ENCODE measurements around the gene PRSS21. TPM values are rescaled to one million over a fixed set of nuclear protein-coding genes. Genes with fewer than 3 reads are reported as not detected.

PRSS21 gene
- total and polyA plus RNA-seq, 2 experiments from 2014 or later, result not detected

DNA sequence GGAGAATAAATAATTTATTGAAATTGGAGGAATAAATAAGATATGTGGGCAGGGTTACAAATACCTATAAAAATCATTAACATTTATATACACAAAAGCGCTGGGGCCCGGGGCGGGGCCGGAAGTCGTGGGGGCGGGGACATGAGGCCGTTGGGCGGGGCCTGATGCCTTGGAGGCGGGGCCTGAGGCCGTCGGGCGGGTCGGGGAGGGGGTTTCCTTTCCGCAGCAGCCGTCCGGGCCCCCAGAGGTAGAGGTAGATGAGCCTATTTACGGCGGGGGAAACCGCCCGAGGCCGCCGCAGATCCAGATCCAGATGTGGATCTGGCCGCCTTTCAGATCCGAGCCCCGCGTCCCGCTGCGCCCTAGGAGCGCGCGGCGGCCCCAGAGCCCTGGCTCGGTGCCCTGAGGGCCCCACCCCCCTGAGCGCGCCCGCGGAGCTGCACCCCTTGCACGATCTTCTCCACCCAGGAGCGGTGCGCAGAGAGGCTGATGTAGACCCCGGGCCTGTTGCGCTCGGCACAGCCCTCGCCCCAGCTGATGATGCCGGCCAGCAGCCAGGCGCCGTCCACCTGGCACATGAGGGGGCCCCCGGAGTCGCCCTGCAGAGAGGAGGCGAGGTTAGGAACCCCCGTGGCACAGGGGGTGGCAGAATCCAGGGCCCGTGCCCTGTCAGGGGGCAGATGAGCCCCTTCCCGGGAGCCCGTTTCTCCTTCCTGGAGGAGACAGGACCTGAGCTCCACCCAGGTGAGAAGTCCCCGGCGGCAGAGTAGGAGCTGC is 35.9 kb downstream of the PRSS21 start:
- Histone ChIP-seq H3K4me2 (ENCODE audit: unreplicated experiment) (no peak overlapping the region), H3K4me3 (no peak overlapping the region), H3K79me2 (ENCODE audit: insufficient read depth) (no peaks in the 10 kb centered on the region), H3K27me3 (replicated peaks; ENCODE audit: insufficient read depth) (no peaks in the 10 kb centered on the region; the same call in 1 of the 2 replicates), H3K4me1 (ENCODE audit: insufficient read depth) (no peaks in the 10 kb centered on the region), H3K9ac (no peak overlapping the region), H3K27ac (no peak overlapping the region), H2AFZ (no peak overlapping the region), H3K36me3 (ENCODE audit: low read depth) (no peaks in the 10 kb centered on the region), H3K9me2 (ENCODE audit: insufficient read depth) (no peaks in the 10 kb centered on the region), H3F3A (ENCODE audit: insufficient read depth) (no peaks in the 10 kb centered on the region), H3K9me3 (ENCODE audit: low read depth) (no peaks in the 10 kb centered on the region), H4K20me1 (ENCODE audit: insufficient read depth) (no peaks in the 10 kb centered on the region)
- in situ Hi-C loops (cut with MboI), result no loop called here
- TF ChIP-seq EZH2 (IDR thresholded peaks at IDR 0.05; ENCODE audit: insufficient read depth, poor library complexity, severe bottlenecking) (no peak), EZH2phosphoT487 (IDR thresholded peaks at IDR 0.05; ENCODE audit: insufficient read depth, low read depth) (no peak)
- 52 to 60% methylated on average over 34 to 50 of the region's 56 CpGs for WGBS, 2 experiments (ENCODE audit: low coverage in 1 of 2, low lambda C conversion rate in 2 of 2, missing lambda C conversion rate in 2 of 2)
- no peak for DNase-seq

- DNase-seq, result no peak
- no peak overlapping the region for H2AFZ ChIP-seq
Measured at GRCh38 chr16:2853531-2854073, 36.6 kb downstream of the PRSS21 start.

DNA sequence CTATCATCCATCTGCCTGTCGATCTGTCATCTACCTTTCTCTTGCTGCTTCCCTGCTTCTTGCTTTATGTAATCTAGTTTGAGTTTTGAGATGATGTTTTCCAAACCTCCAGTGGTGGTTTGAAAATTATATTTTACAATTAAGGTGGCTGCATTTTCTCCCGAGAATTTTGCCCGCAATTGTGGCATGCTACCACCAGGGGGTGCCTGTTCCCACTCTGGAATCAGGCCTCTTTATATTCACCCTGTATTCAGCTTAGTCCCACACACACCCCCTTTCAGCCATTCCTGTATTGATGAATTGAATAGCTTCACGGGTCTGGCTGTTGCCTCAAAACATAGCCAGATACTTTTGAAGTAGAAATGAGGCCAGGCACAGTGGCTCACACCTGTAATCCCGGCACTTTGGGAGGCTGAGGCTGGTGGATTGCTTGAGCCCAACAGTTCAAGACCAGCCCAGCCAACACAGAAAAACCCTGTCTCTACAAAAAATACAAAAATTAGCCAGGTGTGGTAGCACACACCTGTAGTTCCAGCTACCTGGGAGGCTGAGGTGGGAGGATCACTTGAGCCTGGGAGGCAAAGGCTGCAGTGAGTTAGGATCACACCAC is 37.8 kb downstream of the PRSS21 start:
- no peak overlapping the region for H2AFZ ChIP-seq
- in situ Hi-C loops (cut with MboI), result no loop called here
- no peaks in the 10 kb centered on the region for H3K9me3 ChIP-seq (ENCODE audit: low read depth)
- H3K79me2 ChIP-seq (ENCODE audit: insufficient read depth), result no peaks in the 10 kb centered on the region
- no peak overlapping the region for H3K4me3 ChIP-seq
- no peaks in the 10 kb centered on the region for H3K9me2 ChIP-seq (ENCODE audit: insufficient read depth)
- no peaks in the 10 kb centered on the region for H3F3A ChIP-seq (ENCODE audit: insufficient read depth)
- H3K27ac ChIP-seq, result no peak overlapping the region
- no peak overlapping the region for H3K9ac ChIP-seq
- no peak for DNase-seq
- no peaks in the 10 kb centered on the region for H3K4me1 ChIP-seq (ENCODE audit: insufficient read depth)
- H3K4me2 ChIP-seq (ENCODE audit: unreplicated experiment), result no peak overlapping the region
- no peaks in the 10 kb centered on the region for H4K20me1 ChIP-seq (ENCODE audit: insufficient read depth)
- no peak for TF ChIP-seq EZH2phosphoT487 (IDR thresholded peaks at IDR 0.05; ENCODE audit: insufficient read depth, low read depth)
- H3K27me3 ChIP-seq (replicated peaks; ENCODE audit: insufficient read depth), result no peaks in the 10 kb centered on the region; the same call in 1 of the 2 replicates
- H3K36me3 ChIP-seq (ENCODE audit: low read depth), result no peaks in the 10 kb centered on the region
- WGBS, 2 experiments (ENCODE audit: low coverage in 1 of 2, low lambda C conversion rate in 2 of 2, missing lambda C conversion rate in 2 of 2), result 56 to 60% methylated on average over 5 of the region's 5 CpGs

More at GRCh38 chr16:2853531-2854073, 36.6 kb downstream of the PRSS21 start:
- no peak overlapping the region for H3K4me3 ChIP-seq
- no peaks in the 10 kb centered on the region for H3K9me3 ChIP-seq (ENCODE audit: low read depth)
- in situ Hi-C loops (cut with MboI), result no loop called here
- no peaks in the 10 kb centered on the region for H3K4me1 ChIP-seq (ENCODE audit: insufficient read depth)
- no peaks in the 10 kb centered on the region for H4K20me1 ChIP-seq (ENCODE audit: insufficient read depth)
- TF ChIP-seq EZH2phosphoT487 (IDR thresholded peaks at IDR 0.05; ENCODE audit: insufficient read depth, low read depth) (no peak), EZH2 (IDR thresholded peaks at IDR 0.05; ENCODE audit: insufficient read depth, poor library complexity, severe bottlenecking) (no peak)
- no peak overlapping the region for H3K27ac ChIP-seq
- no peaks in the 10 kb centered on the region for H3K36me3 ChIP-seq (ENCODE audit: low read depth)
- H3K27me3 ChIP-seq (replicated peaks; ENCODE audit: insufficient read depth), result no peaks in the 10 kb centered on the region; the same call in 1 of the 2 replicates
- H3K9ac ChIP-seq, result no peak overlapping the region
- 52 to 54% methylated on average over 17 to 18 of the region's 18 CpGs for WGBS, 2 experiments (ENCODE audit: low coverage in 1 of 2, low lambda C conversion rate in 2 of 2, missing lambda C conversion rate in 2 of 2)
- H3K9me2 ChIP-seq (ENCODE audit: insufficient read depth), result no peaks in the 10 kb centered on the region
- H3K79me2 ChIP-seq (ENCODE audit: insufficient read depth), result no peaks in the 10 kb centered on the region
- no peaks in the 10 kb centered on the region for H3F3A ChIP-seq (ENCODE audit: insufficient read depth)
- H3K4me2 ChIP-seq (ENCODE audit: unreplicated experiment), result no peak overlapping the region

- no peak overlapping the region for H3K4me3 ChIP-seq
- H3K4me1 ChIP-seq (ENCODE audit: insufficient read depth), result no peaks in the 10 kb centered on the region
- H3K79me2 ChIP-seq (ENCODE audit: insufficient read depth), result no peaks in the 10 kb centered on the region
- no peaks in the 10 kb centered on the region for H4K20me1 ChIP-seq (ENCODE audit: insufficient read depth)
- H3K9me3 ChIP-seq (ENCODE audit: low read depth), result no peaks in the 10 kb centered on the region
- no peaks in the 10 kb centered on the region for H3K36me3 ChIP-seq (ENCODE audit: low read depth)
- no peaks in the 10 kb centered on the region for H3F3A ChIP-seq (ENCODE audit: insufficient read depth)
- H3K9me2 ChIP-seq (ENCODE audit: insufficient read depth), result no peaks in the 10 kb centered on the region
- H3K4me2 ChIP-seq (ENCODE audit: unreplicated experiment), result no peak overlapping the region
- H3K9ac ChIP-seq, result no peak overlapping the region
- no peak overlapping the region for H3K27ac ChIP-seq
- WGBS, 2 experiments (ENCODE audit: low coverage in 1 of 2, low lambda C conversion rate in 2 of 2, missing lambda C conversion rate in 2 of 2), result 64 to 67% methylated on average over 6 of the region's 6 CpGs
- no peak for DNase-seq
- no peak overlapping the region for H2AFZ ChIP-seq
- H3K27me3 ChIP-seq (replicated peaks; ENCODE audit: insufficient read depth), result no peaks in the 10 kb centered on the region; the same call in 1 of the 2 replicates
- TF ChIP-seq EZH2phosphoT487 (IDR thresholded peaks at IDR 0.05; ENCODE audit: insufficient read depth, low read depth) (no peak), EZH2 (IDR thresholded peaks at IDR 0.05; ENCODE audit: insufficient read depth, poor library complexity, severe bottlenecking) (no peak)
- in situ Hi-C loops (cut with MboI), result no loop called here
Measured at GRCh38 chr16:2855536-2855935, 38.5 kb downstream of the PRSS21 start.
